Fibroblast of lung (primary cell): Measurements from ENCODE around the gene SLC34A2. TPM values are rescaled to one million over a fixed set of nuclear protein-coding genes. Genes with fewer than 3 reads are reported as not detected.

Experiments used
- DNase-seq, 2 donors: peaks; one replicate each; pipeline versions ENCODE4 v3.0.0 to v3.0.0-alpha.2; 2010; ENCODE audit warnings: low read depth in 2 of 2
- H2AFZ ChIP-seq: 2 replicates; pipeline ENCODE4 v1.5.1; 2012; ENCODE audit warnings: low read length, control low read depth, inconsistent platforms
- H3K27ac ChIP-seq: 2 replicates; pipeline ENCODE4 v1.5.1; 2011; ENCODE audit warnings: low read length, control low read depth; ENCODE audit not compliant: insufficient read depth
- H3K27me3 ChIP-seq: 2 replicates; pipeline ENCODE4 v1.5.1; 2011; ENCODE audit warnings: mild to moderate bottlenecking, low read length; ENCODE audit not compliant: control insufficient read depth, insufficient read depth
- H3K36me3 ChIP-seq: 2 replicates; pipeline ENCODE4 v1.5.1; 2011; ENCODE audit warnings: low read length; ENCODE audit not compliant: control insufficient read depth, insufficient read depth
- H3K4me1 ChIP-seq: 2 replicates; pipeline ENCODE4 v1.5.1; 2011; ENCODE audit warnings: low read length; ENCODE audit not compliant: control insufficient read depth, insufficient read depth; ENCODE audit errors: extremely low read depth
- H3K4me2 ChIP-seq: 2 replicates; pipeline ENCODE4 v1.5.1; 2011; ENCODE audit warnings: low read length, control low read depth; ENCODE audit not compliant: insufficient read depth; ENCODE audit errors: extremely low read depth
- H3K4me3 ChIP-seq, 4 experiments: fragments of 200-600 bp in 1 of 4; sonication (generic) in 1 of 4; replicated peaks in 1 of 4; 2 replicates each; pipeline ENCODE4 v1.5.1; 2011 to 2016; ENCODE audit warnings: low read length in 4 of 4, low read depth in 3 of 4, mild to moderate bottlenecking in 3 of 4, control low read depth in 2 of 4, inconsistent platforms in 1 of 4, mixed read lengths in 1 of 4; ENCODE audit not compliant: insufficient read depth in 1 of 4; ENCODE audit errors: control extremely low read depth in 1 of 4
- H3K79me2 ChIP-seq: 2 replicates; pipeline ENCODE4 v1.5.1; 2012; ENCODE audit warnings: mild to moderate bottlenecking, low read length, inconsistent platforms; ENCODE audit not compliant: control insufficient read depth, insufficient read depth
- H3K9ac ChIP-seq: 2 replicates; pipeline ENCODE4 v1.5.1; 2011; ENCODE audit warnings: mild to moderate bottlenecking, low read length, control low read depth; ENCODE audit not compliant: insufficient read depth
- H3K9me3 ChIP-seq: 2 replicates; pipeline ENCODE4 v1.5.1; 2012; ENCODE audit warnings: low read depth, low read length; ENCODE audit not compliant: control insufficient read depth, insufficient read depth
- H4K20me1 ChIP-seq: 2 replicates; pipeline ENCODE4 v1.5.1; 2011; ENCODE audit warnings: low read length; ENCODE audit not compliant: control insufficient read depth, insufficient read depth; ENCODE audit errors: extremely low read depth
- EZH2 ChIP-seq: IDR thresholded peaks from 2 replicates; pipeline ENCODE4 v1.5.1; 2012; ENCODE audit warnings: low read length, control low read depth, mild to moderate bottlenecking; ENCODE audit errors: missing control alignments
- polyA plus RNA-seq, 2 donors: library from polyadenylated mRNA; depleted of rRNA in 1 of 2; stranded (reverse) in 1 of 2; unstranded in 1 of 2; fragments of >200 nt; gene quantifications; 2 replicates each; pipeline ENCODE4 v1.2.1, GENCODE V29; 2011 to 2012; ENCODE audit warnings: missing spikeins in 1 of 2
- total RNA-seq: library from RNA; depleted of rRNA; stranded (reverse); fragments of >200 nt; gene quantifications from 2 replicates; pipeline ENCODE4 v1.2.1, GENCODE V29; 2014
- TF ChIP-seq, protein P1 (sequence below), 2 donors: IDR thresholded peaks in 1 of 2; conservative IDR thresholded peaks in 1 of 2; 1 replicate in 1 of 2; 2 replicates in 1 of 2; pipeline ENCODE4 v1.5.1; 2011 to 2012; ENCODE audit warnings: low read length in 2 of 2, control low read depth in 1 of 2, inconsistent platforms in 1 of 2, low read depth in 1 of 2, mild to moderate bottlenecking in 1 of 2

Gene SLC34A2
- total and polyA plus RNA-seq, 2 donors (not counting 1 experiment from before 2014, with no cell fraction given), result not detected

DNA sequence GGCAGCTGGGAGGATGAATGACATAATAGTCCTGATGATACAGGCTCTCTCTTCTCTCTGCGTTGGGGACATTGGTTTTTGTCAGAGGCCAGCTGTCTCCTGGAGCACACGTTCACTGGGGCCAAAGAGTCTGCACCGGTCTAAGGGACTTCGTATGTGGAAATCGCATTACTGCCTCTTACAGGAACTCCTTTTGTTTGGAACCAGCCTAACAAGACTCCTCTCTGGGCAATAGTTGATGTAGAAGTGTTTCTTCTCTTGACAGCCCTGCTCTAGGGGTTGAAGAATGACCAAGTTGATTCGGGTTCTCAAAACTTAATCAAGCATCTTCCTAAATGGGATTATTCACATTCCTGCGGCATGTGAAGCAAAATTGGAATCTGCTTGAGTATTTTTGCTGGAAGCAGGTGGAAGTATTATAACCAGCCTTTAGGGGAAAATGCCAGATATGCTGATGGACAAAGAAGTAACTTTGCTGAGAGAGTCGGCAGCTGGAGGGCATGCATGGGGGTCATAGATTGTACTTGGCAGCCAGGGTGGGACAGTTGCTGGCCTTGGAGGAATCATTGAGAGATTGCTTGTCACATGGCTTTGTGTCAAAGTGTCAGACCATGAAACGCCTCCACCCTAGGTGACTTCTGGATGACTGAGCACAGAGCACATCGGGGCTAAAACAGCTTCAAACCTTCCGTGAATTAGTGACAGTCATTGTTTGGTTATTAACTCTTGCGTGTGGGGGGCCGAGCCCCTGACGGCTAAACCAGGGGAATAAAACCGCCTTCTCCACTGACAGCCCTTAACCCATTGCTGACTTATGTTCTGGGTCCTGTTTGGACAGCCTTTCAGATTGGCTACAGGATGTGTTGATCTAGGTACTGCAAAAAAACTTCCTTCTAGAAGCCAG is 34.4 kb upstream of the SLC34A2 start:
- no peaks in the 10 kb centered on the region for H3K36me3 ChIP-seq
- no peaks in the 10 kb centered on the region for H3K79me2 ChIP-seq
- no peak overlapping the region for H2AFZ ChIP-seq
- TF ChIP-seq, protein P1, sequence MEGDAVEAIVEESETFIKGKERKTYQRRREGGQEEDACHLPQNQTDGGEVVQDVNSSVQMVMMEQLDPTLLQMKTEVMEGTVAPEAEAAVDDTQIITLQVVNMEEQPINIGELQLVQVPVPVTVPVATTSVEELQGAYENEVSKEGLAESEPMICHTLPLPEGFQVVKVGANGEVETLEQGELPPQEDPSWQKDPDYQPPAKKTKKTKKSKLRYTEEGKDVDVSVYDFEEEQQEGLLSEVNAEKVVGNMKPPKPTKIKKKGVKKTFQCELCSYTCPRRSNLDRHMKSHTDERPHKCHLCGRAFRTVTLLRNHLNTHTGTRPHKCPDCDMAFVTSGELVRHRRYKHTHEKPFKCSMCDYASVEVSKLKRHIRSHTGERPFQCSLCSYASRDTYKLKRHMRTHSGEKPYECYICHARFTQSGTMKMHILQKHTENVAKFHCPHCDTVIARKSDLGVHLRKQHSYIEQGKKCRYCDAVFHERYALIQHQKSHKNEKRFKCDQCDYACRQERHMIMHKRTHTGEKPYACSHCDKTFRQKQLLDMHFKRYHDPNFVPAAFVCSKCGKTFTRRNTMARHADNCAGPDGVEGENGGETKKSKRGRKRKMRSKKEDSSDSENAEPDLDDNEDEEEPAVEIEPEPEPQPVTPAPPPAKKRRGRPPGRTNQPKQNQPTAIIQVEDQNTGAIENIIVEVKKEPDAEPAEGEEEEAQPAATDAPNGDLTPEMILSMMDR (conservative IDR thresholded peaks at IDR 0.05 in 1 of 2, IDR thresholded peaks at IDR 0.05 in 1 of 2; ENCODE audit: low read depth in 1 of 2, low read length in 2 of 2), result no peak
- no peak for TF ChIP-seq EZH2
- H3K4me2 ChIP-seq, result no peak overlapping the region
- H3K9ac ChIP-seq, result no peak overlapping the region
- no peaks in the 10 kb centered on the region for H3K9me3 ChIP-seq
- no peaks in the 10 kb centered on the region for H3K27me3 ChIP-seq
- H3K27ac ChIP-seq, result no peak overlapping the region
- DNase-seq, result peak in 1 of 2 donors; percentile 73
- no peaks in the 10 kb centered on the region for H4K20me1 ChIP-seq
- no peak overlapping the region for H3K4me3 ChIP-seq
- H3K4me1 ChIP-seq, result no peaks in the 10 kb centered on the region

DNA sequence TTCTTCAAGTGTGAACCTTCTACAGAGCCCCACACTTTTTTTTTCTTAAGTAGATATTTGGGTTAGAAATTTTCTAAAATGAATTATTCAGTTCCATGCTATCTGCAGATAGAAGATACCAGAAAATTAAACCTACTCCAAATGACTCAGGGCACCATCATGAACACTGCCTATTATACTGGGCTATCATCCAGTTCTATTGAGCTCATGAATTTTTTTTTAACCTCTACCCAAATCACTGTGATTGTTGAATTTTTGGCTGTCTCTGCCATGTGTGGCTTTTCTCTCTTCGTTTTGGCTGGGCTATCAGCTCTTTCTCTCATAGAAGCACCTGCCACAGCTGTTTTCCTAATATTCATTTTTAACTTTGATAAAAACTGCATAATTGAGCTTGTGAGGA is 31.0 kb upstream of the SLC34A2 start:
- Histone ChIP-seq H3K4me2 (no peak overlapping the region), H4K20me1 (no peaks in the 10 kb centered on the region), H3K9ac (no peak overlapping the region), H3K9me3 (no peaks in the 10 kb centered on the region), H3K36me3 (no peaks in the 10 kb centered on the region), H3K79me2 (no peaks in the 10 kb centered on the region), H3K4me3 (no peak overlapping the region), H3K27me3 (no peaks in the 10 kb centered on the region), H3K27ac (no peak overlapping the region), H3K4me1 (no peaks in the 10 kb centered on the region), H2AFZ (no peak overlapping the region)
- peak in 1 of 2 donors; percentile 39 for DNase-seq
- no peak for TF ChIP-seq EZH2
- TF ChIP-seq, protein P1 (conservative IDR thresholded peaks at IDR 0.05 in 1 of 2, IDR thresholded peaks at IDR 0.05 in 1 of 2; ENCODE audit: low read depth in 1 of 2, low read length in 2 of 2), result no peak

DNA sequence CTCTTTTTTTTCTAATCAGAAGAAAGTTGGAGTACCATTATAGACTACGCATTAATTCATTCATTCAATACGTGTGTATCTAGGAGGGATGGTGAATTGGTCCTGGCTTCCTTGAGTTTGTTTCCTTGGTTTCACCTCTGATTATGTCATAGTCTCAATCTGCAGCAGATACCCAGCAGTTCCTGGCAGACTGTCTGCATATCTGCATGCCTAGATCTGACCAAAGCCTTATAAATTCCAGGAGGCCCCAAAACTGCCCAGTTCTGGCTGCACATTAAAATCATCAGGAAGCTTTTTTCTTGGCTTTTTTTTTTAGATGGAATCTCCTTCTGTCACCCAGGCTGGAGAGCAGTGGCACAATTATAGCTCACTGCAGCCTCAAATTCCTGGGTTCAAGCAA is 27.2 kb upstream of the SLC34A2 start:
- no peaks in the 10 kb centered on the region for H3K36me3 ChIP-seq
- TF ChIP-seq, protein P1 (conservative IDR thresholded peaks at IDR 0.05 in 1 of 2, IDR thresholded peaks at IDR 0.05 in 1 of 2; ENCODE audit: low read depth in 1 of 2, low read length in 2 of 2), result no peak
- TF ChIP-seq EZH2, result no peak
- peak in 1 of 2 donors; percentile 20 for DNase-seq
- H3K79me2 ChIP-seq, result no peaks in the 10 kb centered on the region
- no peaks in the 10 kb centered on the region for H3K4me1 ChIP-seq
- H3K9ac ChIP-seq, result no peak overlapping the region
- H3K4me3 ChIP-seq, result no peak overlapping the region
- no peaks in the 10 kb centered on the region for H3K27me3 ChIP-seq
- no peak overlapping the region for H2AFZ ChIP-seq
- H3K27ac ChIP-seq, result no peak overlapping the region
- no peaks in the 10 kb centered on the region for H3K9me3 ChIP-seq
- H4K20me1 ChIP-seq, result no peaks in the 10 kb centered on the region
- H3K4me2 ChIP-seq, result no peak overlapping the region
